OCI-LY7 (cell line): ENCODE measurements around the gene OSTC.

Experiments used
- EZH2phosphoT487 ChIP-seq: fragments of 200-600 bp; sonication (generic); IDR thresholded peaks from 2 replicates; pipeline ENCODE4 v1.6.1; 2018; ENCODE audit warnings: low read depth, borderline replicate concordance, mild to moderate bottlenecking, mixed run types, antibody characterized with exemption, low read length, moderate library complexity, mixed read lengths
- TF ChIP-seq, protein P1 (sequence below): fragments of 200-600 bp; sonication (generic); conservative IDR thresholded peaks from 2 replicates; pipeline ENCODE4 v1.5.1; 2014; ENCODE audit warnings: mild to moderate bottlenecking, antibody characterized with exemption, low read length, moderate library complexity, mixed read lengths

DNA sequence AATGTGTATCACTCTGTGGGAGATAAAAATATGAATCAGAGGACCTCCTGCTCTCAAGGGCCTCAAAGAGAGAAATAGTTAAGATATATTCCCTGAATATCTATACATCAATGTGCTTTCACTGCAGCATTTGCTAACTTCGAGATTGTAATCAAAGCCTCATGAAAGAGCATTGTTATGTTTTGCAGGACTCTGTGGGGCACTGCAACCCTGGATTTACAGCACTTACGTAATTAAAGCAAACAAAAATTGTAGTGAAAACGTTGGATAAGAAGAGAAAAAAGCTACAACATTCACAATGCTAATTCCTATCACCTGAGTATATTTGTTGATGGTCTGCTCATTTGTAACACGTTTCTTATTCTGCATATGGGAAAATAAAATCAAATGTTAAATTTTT, 64.5 kb downstream of the OSTC start:
- TF ChIP-seq, protein P1, sequence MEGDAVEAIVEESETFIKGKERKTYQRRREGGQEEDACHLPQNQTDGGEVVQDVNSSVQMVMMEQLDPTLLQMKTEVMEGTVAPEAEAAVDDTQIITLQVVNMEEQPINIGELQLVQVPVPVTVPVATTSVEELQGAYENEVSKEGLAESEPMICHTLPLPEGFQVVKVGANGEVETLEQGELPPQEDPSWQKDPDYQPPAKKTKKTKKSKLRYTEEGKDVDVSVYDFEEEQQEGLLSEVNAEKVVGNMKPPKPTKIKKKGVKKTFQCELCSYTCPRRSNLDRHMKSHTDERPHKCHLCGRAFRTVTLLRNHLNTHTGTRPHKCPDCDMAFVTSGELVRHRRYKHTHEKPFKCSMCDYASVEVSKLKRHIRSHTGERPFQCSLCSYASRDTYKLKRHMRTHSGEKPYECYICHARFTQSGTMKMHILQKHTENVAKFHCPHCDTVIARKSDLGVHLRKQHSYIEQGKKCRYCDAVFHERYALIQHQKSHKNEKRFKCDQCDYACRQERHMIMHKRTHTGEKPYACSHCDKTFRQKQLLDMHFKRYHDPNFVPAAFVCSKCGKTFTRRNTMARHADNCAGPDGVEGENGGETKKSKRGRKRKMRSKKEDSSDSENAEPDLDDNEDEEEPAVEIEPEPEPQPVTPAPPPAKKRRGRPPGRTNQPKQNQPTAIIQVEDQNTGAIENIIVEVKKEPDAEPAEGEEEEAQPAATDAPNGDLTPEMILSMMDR, result no peak
- TF ChIP-seq EZH2phosphoT487, result no peak
